SKM-1 treated with dmso at 0.1 percent for 144 hours (cell line): ENCODE data around the gene PVALEF.

Source experiments
- DNase-seq: peaks from one replicate; lab custom pipeline; 2025; ENCODE audit not compliant: unreplicated experiment; lab: John Stamatoyannopoulos, UW

The PVALEF gene

DNA sequence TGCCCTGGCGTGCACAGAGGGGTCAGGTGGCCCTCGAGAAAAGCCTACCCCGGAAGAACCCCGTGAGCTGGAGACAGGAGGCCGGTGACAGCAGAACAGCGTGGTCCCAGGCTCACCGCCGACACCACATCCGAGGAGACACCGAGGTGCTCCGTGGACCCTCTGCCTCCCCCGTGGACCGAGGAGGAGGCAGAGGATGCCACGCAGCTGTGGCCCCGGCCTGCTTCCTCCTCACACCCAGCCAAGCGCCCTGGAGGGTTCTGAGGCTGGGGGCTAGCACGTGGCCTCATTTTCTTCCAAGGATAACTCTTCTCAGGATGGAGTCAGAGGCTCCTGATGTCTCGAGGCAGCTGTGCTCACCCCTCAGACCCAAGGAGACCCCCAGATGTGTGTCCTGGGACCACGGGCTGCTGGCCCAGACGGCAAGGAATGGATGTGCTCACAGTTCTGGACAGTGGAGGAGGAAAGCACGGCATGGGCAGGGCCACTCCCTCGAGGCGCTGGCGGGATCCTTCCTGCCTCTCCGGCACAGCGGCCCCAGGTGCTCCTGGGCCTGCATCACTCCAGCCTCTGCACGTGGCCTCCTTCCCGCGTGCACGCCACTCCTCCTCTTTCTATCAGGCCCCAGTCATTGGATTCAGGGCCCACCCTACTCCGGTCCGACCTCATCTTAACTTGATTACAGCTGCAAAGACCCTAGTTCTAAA is 4.4 kb upstream of the PVALEF start:
- no peak for DNase-seq

DNA sequence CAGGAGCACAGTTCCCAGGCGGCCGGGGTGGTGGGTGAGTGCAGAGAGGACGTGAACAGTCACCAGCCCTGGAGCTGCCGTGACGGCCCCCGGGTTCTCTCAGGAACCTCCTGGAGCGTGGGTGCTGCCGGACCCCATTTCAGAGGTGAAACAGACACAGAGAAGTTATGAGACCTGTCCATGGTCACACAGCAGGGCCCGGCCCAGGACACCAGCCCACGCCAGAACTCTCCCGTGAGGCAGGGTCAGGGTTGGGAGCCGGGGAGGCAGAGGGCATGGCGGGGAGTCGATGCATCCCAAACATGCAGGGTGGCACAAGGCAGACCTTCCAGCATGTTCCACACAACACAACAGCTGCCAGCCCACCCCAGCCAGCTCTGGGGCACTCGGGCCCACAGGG is 3.8 kb upstream of the PVALEF start:
- DNase-seq, result no peak

DNA sequence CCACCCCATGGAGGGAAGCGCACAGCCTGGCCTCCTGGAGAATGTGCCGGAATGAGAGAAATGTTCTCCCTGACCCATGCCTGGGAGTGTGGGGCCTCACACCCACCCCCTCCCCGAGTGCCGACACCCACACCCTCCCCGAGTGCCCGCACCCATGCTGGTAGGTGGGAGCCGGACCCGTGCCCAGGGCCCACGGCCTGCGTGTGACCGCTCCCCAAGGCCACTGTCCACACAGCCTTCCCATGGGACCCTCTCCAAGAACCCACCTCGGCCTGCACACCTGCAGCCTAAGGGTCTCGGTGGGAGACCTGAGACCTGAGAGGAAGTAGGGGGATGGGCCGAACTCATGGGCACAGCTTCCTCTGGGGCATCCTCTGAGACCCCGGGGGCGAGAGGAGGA is 3.3 kb upstream of the PVALEF start:
- DNase-seq, result no peak

DNA sequence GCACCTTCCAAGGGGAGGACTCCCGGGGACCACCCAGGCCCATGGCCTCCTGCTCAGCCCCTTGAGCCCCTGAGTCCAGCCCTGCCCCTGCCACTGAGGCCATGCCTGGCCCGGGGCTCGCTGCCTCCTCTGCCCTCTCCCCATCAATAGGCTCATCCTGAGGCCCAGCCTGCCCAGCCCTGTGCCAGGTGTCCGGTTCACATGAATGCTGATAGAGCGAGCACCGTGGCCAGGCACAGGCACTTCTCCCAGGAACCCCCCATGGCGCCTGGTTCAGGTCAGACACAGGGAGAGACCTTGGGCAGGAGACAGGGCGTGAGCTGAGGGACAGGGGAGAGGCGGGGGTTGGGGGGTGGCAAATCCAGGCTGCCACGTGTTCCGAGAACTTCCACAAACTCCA is 2.8 kb upstream of the PVALEF start:
- DNase-seq, result no peak

DNA sequence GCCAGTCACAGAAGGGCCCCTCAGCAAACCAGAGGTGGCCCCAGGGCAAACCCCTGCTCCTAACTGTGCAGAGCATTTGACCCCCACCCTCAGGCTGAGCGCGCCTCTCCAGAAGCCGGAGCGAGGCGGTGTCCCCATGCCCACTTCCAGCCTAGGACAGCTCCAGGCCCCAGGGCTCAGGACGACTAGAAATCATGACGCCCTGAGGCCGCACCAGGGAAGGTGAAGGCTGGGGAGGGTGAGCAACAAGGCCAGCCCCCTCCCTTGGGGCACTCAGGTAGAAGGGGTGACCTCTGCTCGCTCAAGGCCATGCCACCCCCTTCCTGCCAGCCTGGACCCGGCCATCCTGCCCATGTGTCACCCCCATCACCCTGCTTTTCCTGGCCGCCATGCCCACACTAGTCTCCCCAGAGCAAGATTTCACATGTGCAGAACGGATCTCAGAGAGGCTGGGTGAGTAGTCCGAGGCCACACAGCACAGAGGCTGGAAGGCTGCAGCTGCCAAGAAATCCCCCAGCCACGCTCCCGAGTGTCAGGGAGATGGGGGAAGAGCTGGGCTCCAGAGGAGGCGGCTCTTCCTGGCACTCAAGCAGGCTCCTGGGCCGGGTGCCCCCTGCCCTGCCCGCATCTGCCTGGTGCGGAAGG is 2.1 kb upstream of the PVALEF start:
- DNase-seq, result no peak

DNA sequence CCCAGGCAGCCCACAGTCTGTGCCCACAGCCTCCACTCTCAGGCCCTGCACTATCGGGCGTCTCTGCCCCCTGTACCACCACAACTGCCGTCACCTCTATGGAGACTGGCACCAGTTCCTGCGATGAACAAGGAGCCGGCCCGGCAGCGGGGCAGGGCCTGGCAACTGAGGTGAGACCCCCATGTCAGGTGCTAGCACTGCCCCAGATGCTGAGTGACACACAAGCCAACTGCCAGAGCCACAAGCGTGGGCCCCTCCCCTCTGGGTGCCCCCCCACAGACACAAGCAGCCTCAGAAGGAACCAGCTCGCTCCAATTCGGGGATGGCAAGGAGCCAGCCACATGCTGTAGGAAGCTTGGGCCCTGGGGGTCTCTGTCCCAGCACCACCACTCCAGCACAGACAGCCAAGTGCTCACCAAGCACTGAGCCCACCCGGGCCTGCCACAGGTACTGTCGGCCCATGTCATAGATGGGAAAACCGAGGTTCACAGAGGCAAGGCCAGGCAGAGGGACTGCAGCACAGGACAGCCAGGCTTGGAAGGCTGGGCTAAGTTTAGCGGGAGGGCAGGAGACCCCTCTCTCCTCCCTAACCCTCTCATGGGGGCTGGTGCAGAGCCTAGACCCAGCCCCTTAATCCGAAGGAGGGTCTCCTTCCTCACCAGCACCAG is 1.5 kb upstream of the PVALEF start:
- DNase-seq, result no peak

DNA sequence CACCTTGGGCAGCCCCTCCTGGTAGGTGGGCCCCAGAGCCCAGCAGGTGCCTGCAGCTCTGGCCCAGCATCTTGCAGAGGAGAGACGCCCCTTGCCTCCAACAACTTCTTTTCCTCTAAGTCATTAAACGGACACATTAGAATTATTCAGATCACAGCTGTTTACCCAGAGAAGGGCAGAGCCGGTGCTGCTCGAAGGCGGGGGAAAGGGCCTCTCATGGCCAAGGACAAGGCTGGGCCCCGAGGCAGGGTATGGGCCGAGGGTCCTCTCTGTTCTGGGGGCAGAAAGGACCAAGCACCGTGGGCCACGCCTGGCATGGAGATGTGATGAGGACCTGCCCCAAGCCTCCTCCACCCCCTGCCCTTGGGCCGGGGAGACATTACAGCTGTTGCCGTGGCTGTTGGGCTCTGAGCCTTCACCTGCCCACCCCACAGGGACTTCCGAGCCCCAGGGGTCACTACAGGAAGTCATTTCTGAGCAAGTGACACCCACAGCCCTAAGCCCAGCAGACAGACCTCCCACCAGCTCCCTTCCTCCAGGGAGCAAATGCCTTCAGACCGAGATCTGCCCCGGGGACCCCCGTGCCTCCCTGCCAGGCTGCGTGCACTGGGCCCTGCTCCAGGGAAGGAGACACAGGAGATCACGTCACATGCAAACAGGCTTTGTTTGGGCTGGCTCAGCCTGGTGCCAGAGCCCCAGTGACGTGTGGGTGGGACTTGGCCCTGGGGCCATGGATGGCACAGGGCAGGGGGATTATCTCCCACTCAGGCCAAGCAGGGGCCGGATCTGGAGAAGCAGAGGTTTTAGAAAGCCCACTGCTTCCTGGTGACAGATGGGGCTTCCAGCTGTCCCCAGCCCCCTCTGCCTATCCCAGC is 699 bp upstream of the PVALEF start:
- no peak for DNase-seq

DNA sequence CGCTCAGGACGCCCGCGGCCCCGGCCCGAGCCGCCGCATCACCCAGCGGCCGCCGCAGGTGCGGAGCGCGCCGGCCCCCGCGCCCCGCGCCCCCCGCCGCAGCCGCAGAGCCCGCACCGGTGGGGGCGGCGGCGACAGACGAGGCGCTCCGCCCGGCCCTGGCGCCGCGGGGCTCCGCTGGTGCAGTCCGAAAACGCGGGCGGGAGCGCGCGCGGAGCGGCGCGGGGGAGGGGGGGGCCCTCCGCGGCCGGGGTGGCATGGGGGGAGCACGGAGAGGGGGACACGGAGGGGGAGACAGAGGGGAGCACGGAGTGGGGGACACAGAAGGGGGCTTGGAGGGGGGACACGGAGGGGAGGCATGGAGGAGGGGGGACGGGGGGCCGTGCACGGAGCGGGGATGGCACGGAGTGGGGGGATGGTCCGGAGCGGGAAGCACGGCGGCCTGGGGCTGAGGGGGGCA is 756 bp downstream of the PVALEF start, which contains the start of gene AATK:
Gene AATK, minus strand, starts transcription at position 189 of the 460 bp plus-strand sequence. CDS start 229 bp downstream, outside the sequence.
- no peak for DNase-seq

DNA sequence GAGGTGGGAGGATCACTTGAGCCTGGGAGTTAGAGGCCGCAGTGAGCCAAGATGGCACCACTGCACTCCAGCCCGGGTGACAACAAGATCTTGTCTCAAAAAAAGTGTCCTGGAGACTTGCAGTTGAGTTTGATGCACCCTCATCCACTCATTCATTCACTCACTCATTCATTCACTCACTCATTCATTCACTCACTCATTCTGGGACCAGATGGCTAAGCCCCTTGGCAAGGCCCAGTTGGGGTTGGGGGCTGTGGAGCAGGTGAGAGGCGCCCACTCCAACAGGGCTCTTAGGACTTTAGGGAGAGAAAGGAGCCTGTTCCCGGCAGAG is 1.9 kb downstream of the PVALEF start:
- no peak for DNase-seq

DNA sequence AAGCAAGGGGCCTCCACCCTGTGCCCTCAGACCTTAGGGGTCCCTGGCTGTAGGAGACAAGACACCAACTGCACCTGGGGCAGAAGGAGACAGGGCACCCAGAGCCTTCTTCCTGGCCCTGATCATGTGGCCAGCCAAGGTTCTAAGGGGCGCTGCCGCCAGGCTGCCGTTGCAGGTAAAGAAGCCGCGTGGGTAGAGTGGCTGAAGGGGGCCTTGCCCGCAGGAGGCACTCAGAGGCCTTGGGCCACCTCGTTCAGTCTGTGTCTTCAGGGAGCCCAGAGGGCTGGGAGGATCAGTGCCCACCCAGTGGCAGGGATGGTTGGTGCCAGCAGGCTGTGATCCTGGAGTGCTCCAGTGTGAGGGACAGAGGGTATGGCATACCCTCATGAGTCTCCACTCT is 2.3 kb downstream of the PVALEF start:
- no peak for DNase-seq

DNA sequence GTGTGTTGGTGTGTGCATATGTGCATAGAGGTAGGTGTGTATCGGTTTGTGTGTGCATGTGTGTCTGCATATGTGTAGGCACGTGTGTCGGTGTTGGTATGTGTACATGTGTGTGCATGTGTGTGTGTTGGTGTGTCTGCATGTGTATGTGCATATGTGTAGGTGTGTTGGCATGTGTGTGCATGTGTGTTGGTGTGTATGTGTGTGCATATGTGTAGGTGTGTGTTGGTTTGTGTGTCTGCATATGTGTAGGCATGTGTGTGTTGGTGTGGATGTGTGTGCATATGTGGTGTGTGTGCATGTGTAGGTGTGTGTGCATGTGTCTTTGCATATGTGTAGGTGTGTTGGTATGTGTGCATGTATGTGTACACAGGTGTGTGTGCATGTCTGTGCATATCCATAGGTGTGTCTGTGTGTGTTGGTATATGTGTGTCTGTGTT is 4.6 kb downstream of the PVALEF start:
- DNase-seq, result no peak

DNA sequence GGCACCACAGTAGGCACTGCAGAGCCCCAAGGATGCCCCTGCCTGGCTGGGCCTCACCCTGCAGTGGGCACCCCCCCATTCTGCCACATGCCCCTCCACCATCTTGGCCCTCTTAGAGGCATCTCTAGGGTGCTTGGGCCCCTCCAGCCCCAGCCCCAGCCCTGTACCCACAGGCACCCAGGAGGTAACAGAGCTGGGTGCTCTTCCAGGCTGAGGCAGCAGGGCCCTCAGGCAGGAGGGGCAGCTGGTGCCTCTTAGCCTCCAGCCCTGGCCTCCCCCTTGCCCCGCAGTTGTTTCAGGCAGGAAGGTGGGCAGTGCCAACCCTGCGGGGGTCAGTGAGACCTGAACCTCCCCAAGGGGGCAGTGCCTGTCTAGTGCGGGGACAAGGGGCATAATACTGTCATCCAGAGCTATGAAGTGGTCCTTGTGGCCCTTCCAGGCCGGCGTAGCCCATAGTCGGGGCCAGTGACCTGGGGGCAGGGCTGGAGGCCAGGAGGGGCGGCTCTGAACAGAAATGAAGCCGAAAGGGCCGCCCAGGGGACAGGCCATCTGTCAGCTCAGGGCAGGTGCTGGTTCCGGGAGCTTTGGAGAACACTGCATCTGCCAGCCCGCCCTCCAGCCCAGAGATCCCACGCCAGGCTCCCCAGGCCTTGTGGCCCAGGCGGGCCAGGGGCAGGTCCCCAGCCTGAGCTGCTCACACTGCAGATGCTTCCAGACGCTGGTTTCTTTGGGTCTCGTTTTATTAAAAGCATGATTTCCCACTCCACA is 5.6 kb downstream of the PVALEF start:
- DNase-seq, result no peak

DNA sequence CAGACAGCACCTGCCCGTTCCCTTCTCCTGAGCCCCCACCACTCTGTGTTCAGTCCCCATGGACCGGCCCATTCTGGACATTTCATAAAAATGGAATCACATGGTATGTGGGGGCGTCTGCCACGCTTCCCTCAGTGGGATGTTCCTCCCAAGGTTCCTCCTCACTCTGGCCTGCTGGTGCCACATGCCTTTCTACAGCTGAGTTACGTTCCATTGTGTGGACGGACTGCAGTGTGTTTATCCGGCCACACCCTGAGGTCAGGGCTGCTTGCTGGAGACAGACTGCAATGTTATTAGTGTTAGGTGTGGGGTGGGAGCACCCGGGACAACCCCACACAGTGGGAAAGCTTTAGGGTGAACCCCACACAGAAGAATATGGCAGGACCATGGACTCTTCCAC is 6.6 kb downstream of the PVALEF start:
- no peak for DNase-seq

DNA sequence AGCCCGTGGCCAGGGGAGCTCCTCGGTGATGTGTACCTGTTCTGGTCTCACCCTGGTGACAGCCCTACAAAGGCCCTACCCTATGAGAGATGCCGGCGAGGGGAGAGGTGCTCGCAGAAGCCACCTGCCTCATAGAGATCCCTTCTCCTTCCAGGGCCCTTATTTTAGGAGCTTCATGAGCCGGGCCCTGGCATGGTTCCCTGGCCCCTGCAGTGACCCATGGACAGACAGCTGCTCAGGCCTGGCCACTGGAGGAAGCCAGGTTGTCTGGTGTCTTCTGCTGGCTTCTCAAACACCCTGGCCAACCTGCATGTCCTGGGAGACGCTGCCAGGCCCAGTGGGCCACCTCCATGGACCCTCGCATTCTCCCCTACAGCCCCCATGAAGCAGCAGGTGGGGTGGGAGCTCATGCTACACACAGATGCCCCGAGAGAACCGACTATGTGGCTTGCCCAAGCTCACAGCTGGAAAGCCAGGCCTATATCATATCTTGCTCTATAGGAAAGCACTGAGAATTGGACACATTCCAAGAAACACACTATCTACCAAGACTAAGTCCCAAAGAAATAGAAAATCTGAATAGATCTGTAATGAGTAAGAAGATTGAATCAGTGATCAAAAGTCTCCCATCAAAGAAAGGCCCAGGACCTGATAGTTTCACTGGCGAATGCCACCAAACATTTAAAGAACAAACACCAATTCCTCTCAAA is 7.9 kb downstream of the PVALEF start:
- no peak for DNase-seq

DNA sequence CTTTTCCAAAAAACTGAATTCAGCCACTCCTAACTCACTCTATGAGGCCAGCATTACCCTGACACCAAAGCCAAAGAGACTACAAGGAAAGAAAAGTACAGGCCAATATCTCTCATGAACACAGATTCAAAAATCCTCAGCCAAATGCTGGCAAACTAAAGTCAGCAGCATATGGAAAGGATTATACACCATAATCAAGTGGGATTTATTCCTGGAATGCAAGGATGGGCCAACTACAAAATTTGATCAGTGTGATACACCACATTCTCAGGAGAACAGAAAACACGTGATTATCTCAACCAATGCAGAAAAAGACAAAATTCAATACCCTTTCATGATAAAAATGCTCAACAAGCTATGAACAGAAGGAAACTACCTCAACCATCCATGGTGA is 8.5 kb downstream of the PVALEF start:
- DNase-seq, result no peak

DNA sequence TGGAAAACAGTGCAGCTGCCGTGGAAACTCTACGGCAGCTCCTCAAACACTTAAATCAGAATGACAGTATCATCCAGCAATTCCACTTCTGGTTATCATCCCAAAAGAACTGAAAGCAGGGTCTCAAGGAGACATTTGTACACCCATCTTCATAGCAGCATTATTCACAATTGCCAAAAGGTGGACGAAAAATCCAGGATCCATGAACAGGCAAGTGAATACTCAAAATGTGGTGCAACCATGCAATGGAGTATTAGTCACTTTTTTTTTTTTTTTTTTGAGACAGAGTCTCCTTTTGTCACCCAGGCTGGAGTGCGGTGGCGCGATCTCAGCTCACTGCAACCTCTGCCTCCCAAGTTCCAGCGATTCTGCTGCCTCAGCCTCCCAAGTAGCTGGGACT is 11.4 kb downstream of the PVALEF start:
- DNase-seq, result no peak

DNA sequence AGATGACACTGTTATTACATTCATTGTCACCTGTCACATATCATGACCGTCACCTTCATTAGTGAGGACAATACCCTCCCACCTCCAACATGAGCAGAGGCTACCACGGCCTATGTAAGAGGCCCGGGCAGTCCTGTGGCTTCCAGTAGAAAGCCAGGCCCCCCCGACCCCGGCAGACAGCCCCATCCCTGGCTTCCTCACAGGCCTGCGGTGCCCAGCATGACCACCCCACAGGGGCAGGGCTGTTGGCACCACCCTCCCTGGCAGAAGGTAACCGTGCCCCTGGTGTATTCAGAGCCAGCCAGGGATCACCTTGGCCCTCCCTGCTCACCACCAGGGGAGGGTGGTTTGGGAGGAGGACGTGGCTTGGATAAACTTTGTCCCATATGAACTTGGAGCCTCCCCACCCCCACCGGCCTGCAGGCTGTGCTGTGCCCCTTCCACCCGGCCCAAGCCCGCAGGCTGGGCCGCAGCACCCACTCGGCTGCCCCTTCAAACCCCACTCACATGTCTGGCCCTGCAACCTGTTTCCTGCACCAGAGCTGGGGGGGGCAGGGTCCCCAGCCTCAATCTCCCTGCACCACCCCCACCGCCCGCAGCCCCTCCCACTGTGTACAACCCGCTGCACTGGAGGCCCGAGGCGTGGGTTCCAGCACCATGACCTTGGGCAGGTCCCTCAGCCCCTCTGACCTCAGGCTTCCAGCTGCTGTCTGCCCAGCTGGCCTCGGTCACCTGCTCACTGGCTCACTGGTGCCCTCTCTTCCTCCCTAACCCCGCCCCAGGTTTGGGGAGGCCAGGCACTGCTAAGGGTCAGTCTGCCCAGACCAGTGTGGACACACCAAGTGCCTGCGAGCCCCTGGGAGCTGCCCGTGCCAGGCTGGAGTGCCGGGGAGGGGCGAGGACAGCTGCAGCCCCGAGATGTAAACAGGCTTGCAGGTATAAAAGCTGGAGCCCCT is 13.1 kb downstream of the PVALEF start:
- DNase-seq, result no peak

DNA sequence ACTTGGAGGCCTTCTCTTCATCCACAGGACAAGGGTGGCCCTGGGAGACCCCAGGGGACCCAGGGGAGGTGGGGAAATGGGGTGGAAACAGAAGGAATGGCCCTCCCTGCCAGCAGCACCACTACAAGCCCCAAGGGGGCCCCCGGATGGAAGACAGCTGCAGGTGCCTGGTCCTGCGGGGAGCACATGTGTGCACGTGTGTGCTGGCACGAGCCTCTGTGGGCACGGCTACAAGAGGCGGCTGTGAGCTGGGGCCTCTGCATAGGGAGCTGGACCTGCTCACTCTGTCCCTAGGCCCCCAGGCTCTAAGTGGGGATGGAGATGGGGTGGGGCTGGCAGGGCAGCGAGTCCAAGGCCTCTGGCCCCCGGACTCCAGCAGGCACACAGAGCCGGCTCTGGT is 13.9 kb downstream of the PVALEF start:
- DNase-seq, result no peak

DNA sequence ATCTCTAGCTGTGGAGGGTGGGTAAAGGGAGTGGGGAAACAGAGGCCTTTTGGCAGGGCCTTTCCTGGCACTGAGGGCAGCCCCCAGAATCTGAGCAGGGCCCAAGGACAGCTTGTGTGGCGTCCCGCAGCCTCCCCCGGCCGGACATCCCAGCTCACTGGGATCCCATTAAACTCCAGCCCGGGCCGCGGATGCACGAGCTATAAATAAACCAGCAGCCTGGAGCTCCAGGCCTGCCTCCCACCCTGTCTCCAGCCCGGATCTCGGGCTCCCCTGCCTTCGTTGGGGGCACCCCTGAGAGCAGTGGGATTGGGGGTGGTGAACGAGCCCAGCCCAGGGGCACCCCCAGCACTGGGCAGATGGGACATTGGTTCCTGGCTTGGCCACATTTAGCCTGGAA is 14.6 kb downstream of the PVALEF start:
- no peak for DNase-seq
